Epithelial cell of prostate (primary cell): ENCODE measurements around the gene POLR2F.

Source experiments
- DNase-seq: peaks from one replicate; pipeline ENCODE4 v3.0.0-alpha.2; 2011; ENCODE audit warnings: low read depth, low spot score
- H3K27ac ChIP-seq: fragments of 450-650 bp; 2 replicates; pipeline ENCODE4 v1.5.1; 2017; ENCODE audit warnings: mild to moderate bottlenecking

Gene POLR2F

DNA sequence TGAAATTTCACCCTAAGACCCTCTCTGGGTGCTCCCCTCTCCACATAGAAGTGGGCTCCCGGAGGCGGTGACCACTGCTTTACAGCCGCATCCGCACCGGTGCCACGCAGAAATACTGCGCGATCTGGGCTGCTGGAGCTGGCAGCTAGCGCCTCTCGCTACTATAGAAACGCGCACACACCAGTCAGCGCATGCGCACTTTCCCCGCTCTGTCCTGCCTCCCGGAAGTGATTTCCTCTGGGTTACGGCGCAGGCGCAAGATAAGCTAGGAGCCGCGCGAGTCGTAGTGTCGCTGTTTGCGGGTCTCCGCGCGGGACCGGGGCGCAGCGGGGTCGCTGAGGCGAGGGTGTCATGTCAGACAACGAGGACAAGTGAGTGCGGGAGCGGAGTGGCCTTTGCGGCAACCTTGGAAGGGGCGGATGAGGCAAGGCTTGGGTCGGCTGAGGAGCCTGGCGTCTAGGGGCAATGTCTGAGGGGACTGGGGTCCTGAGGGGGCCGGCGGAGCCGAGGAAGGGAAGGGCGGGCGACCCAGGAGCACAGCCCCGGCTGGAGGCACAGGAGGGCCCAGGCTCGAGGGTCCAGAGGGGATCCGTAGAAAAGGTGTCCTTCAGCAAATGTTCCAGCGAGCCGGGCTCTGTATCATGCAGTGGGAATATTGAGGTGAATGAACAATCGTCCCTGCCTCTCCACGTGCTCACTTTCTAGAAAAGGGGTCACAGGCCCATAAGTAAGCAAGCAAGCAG lies at the start of gene POLR2F, which contains the start of gene C22orf23:
POLR2F (plus strand) TSS at position 263 of the 743 bp plus-strand sequence; CDS start at position 352, 89 bp downstream.
C22orf23 (minus strand) TSS at position 165 of the 743 bp plus-strand sequence. CDS start 452 bp downstream, outside the sequence.
- H3K27ac ChIP-seq: peak within 1 kb of the TSS; percentile 37
- peak; percentile 65 for DNase-seq

DNA sequence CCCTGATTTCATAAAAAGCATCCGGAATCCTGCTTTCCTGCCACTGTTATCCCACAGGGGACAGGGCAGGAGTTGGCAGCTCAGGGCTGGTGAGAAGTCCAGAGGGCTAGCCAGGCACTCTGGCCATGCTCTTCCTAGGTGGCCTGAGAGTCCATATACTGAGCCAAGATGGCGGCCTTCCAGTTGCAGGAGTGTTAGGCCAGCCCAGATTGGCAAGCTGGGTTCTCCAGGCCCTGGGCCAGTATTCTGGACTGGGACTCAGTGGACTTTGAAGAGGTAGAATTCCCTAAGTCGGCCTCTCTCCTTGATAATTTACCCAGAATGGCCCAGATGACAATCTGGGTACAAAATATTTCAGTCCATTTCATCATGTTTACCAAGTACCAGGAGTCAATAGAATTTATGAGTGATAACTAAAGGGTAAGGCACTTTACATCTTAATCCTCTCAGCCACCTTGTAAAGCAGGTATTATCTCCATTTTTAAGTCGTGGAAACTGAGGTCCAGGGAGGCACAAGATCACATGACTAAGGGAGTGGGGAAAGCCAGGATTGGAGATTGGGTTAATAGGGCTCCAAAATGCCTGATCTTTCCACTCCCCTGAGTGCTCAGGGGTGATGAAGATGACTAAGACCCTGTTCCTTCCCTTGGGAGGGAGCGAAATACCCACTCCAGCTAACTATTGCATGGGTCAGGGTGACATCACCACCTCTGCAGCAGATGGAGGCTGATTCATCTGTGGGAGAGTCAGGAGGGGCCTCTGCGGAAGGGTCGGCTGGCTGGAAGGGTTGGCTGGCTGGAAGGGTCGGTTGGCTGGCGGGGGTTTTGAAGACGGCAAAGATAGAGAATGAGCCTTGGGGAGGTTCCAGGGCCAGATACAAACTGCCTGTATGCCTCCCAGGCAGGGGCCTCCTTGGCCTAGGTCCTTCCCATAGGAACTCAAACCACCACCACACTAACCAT lies 48.6 kb upstream of the POLR2F start:
- peak overlapping the region; percentile 100 for H3K27ac ChIP-seq
- peak; percentile 90 for DNase-seq

GRCh38 chr22:37905534-37906363 lies 47.8 kb upstream of the POLR2F start, which contains the start of gene MICALL1:
MICALL1 (plus strand) TSS chr22:37906297; CDS start chr22:37906423, 126 bp downstream.
- H3K27ac ChIP-seq: peak within 1 kb of the TSS; percentile 100
- DNase-seq: no peak

DNA sequence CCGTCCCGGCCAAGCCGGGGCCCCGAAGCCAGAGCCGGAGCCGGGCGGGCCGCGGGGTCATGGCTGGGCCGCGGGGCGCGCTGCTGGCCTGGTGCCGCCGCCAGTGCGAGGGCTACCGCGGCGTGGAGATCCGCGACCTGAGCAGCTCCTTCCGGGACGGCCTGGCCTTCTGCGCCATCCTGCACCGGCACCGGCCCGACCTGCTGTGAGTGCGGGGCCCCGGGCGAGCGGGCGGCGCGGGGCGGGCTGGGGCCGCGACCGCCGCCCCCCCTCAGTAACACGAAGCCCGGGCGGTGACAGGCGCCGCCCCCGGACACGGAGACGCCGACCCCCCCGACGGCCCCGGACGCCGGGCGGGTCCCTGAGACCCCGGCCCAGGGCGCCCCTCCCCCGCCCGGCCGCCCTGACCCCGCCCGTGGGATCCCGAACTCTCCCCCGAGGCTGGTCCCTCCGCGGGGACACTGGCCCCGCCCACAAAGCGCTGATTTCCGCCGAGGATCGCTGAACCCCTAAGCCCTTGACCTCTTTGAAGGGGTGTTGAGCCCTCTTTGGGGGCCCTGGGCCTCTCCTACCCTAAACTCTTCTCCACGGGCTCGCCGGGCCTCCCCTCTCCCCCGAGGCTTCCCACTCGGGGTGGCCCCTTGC lies 47.0 kb upstream of the POLR2F start:
- no peak for DNase-seq

DNA sequence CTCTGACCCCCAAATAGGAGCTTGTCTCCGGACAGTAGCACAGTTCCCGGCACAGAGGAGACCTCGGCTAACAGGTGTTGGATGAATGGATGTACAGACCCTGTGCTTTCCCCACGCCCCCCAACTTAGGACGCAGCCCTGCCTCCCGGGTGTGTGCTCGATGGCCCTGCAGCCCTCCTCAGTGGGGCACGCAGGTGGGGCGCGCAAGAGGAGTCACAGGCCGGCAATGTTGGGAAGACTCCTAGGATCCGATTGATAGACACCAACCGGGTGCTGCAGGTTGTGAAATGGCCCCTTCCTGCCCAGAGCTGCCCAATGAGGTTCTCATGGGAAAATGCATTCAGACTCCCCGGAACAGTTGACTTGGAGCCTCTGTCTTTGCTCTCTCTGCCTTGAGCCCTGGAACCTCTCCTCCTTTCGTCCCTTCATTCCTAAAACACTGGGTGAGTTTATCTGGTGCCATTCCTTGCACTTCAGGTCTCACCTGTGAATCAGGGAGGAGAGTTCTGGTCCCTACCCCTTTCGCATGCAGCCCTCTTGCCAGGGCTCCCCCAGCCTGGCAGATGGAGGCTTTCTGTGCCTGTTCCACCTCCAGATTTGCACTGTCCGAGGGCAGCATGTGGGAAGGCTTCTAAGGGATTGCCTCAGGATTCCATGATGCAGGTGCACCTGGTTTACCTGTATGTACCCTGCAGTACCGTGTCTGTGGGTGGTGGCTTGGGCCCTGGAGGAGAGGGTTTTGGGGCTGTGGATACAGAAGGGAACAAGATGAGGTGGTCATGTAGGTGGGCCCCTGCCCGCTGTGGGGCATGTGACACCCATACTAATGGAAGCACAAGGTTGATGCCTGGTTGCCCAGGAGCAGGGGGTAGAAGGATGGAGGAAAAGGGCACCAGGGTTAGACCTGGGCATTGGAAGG lies 46.2 kb upstream of the POLR2F start:
- DNase-seq: no peak
- H3K27ac ChIP-seq: peak overlapping the region; percentile 100

More for the DNA sequence above, 47.0 kb upstream of the POLR2F start:
- H3K27ac ChIP-seq: peak overlapping the region; percentile 100

DNA sequence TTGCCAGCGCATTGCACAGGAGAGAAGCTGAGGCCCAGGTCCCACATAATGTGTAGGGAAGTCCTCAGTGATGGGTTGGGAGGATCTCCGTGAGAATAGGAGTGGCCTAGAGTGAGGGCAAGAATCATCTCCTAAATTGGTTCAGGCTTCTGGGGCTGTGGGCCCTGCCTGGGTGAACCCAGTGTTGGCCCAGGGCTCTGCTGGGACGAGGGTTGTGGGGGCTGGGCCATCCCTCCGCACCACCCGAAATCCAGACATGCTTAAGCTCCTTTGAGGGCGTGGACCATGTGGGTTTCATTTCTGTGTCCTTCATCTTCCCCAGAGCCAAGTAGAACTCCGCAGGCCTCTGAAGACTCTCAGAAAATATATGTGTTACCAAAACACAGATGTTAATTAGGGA lies 43.7 kb upstream of the POLR2F start:
- DNase-seq: no peak
- H3K27ac ChIP-seq: peak overlapping the region; percentile 100

GRCh38 chr22:37910890-37911672 lies 42.4 kb upstream of the POLR2F start:
- peak overlapping the region; percentile 100 for H3K27ac ChIP-seq
- no peak for DNase-seq

GRCh38 chr22:37911697-37912096 lies 41.8 kb upstream of the POLR2F start:
- no peak for DNase-seq
- peak overlapping the region; percentile 100 for H3K27ac ChIP-seq

- no peak for DNase-seq
- no peak overlapping the region for H3K27ac ChIP-seq
Measured at GRCh38 chr22:37912171-37912570, 41.3 kb upstream of the POLR2F start.

DNA sequence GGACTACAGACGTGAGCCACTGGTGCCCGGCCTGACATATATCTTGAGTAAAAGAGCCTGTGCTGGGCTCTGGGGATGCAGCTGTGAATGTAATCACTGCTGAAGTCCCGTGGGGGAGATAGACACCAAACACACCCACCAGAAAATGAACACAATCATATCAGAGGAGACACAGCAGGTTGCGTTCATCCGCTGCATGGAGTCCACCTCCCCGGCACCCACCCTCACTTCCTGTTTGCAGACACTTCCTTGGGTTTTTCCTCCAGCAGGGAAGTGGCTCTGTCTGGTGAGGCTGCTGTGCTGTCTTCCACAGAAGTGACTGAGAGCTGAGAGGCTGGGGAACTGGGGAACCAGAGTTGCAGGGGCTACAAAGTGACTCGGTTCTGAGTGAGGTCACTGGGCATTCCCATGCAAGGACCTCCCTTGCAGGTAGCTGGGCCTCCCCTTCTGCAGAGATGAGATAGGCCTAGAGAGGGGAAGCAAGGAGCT lies 40.2 kb upstream of the POLR2F start:
- peak overlapping the region; percentile 19 for H3K27ac ChIP-seq
- DNase-seq: no peak

DNA sequence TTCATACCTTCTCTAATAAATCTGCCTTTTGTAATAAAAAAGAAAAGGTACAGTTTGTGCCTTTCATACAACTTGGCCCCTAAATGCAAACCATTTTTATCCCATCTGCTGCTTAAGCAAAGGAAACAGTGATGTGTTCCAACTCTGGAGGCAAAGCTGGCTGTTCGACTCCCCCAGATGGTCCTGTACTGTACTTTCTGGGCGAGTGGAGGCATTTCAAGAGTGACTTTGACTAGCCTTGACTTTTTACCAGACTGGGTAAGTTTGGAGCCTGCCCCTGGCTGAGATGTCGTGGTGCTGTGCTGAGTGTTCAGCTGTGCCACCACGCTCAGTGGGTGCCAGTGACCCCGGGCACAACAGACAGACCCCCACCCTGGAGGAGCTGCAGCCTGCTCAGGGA lies 37.2 kb upstream of the POLR2F start:
- DNase-seq: no peak

DNA sequence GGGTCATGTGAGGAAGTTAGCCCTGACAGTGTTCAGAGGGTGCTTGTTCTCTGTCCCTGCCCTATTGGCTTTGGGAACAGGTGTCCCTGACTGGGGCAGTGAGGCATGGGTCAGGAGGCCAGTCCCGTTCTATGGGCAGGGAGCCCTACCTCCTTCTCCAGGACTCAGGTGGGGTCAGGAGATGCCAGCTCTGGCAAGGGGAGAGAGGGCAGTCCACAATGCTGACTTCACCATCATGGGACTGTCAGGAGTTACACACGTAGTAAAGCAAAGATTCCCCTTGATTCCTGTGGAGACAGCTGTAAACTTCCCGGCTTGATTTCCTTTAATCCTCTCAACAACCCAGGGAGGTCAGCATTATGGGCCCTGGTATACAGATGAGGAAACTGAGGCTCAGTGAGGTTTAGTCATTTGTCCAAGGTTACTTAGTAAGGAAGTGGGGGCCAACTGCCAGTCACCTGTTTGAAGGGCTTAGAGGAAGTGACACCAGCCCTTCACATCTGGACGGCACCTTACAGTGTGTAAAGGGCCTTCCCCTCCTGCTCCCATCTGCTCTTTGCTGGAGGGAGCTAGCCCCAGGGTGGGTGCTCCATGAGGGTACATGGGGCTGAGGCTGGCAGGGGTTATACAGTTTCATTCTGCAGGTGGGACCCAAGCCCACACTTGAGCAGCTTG lies 35.5 kb upstream of the POLR2F start:
- DNase-seq: no peak
- H3K27ac ChIP-seq: no peak overlapping the region

More for the DNA sequence above, 37.2 kb upstream of the POLR2F start:
- H3K27ac ChIP-seq: no peak overlapping the region

GRCh38 chr22:37918580-37919270 lies 34.8 kb upstream of the POLR2F start:
- no peak for DNase-seq
- H3K27ac ChIP-seq: no peak overlapping the region

DNA sequence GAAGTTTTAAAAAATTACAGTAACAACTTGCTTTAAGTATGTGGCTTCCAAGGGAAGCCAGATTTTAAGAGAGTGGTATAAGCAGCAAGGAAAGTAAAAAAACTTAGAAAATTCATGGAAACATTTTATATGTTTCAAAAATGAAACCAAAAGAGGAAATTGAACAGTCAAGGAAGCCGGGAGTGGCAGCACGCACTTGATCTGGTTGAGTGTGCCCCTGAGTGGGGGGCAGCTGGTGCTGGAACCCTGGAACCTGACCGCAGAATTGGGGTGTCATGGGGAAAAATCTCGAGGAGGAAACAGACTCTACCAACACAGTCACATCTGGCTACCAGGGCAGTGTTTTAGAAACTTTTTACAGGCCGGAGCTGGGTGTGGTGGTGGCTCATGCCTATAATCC lies 33.4 kb upstream of the POLR2F start:
- H3K27ac ChIP-seq: no peak overlapping the region
- no peak for DNase-seq

DNA sequence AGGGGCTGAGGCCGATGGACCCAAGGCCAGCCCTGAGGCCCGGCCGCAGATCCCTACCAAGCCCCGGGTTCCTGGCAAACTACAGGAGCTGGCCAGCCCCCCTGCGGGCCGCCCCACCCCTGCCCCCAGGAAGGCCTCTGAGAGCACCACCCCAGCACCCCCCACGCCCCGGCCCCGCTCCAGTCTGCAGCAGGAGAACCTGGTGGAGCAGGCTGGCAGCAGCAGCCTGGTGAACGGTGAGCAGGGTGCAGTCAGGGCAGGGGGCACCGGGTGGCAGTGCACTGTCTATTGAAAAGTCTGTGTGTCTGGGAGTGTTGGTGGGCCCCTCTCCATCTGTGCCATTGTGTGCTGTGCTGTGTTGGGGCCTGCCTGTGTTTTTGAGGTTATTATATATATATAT lies 31.3 kb upstream of the POLR2F start:
- H3K27ac ChIP-seq: no peak overlapping the region
- DNase-seq: no peak

DNA sequence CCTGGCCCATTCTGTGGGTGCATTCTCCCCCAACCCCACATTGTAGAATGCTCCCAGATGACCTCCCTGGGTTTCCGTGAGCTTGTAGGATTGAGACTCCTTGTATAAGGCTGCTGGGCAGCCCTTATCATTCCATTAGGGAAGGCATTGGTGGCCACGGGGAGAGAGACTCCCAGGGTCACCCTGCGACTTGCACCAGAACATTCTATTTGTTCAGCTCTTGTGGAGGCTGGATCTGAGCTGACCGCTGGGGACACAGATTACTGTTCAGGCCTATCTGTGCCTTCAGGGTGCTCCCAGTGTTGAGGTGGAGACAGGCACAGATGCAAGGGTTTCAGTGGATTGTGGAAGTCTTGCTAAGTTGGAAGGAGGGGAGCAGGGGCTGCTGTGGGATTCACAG lies 29.6 kb upstream of the POLR2F start:
- DNase-seq: no peak
- H3K27ac ChIP-seq: no peak overlapping the region
